ENCODE data around the gene ZNF385B. TPM values are rescaled to one million over a fixed set of nuclear protein-coding genes. Genes with fewer than 3 reads are reported as not detected.

The ZNF385B gene
- total and polyA plus RNA-seq, 4 experiments from 2014 or later = not detected

GRCh38 chr2:179513181-179513580 lies 348.2 kb downstream of the ZNF385B start:
- POLR2A ChIA-PET (ENCODE audit: partially characterized antibody) = no interaction called here
- H3K36me3 ChIP-seq (ENCODE audit: insufficient read depth, low read length) = no peaks in the 10 kb centered on the region
- H3K4me1 ChIP-seq (ENCODE audit: insufficient read depth, low read length) = no peaks in the 10 kb centered on the region
- Mint-ChIP-seq H3K4me3 (no peak overlapping the region), H3K27me3 (peaks cover 0 to 5% of the 10 kb centered on the region in 2 donors), H3K4me1 (no peaks in the 10 kb centered on the region), H3K9me3 (peaks cover 0 to 2% (median 0%) of the 10 kb centered on the region in 8 donors), H3K27ac (no peak overlapping the region), H3K36me3 (no peaks in the 10 kb centered on the region)
- intact Hi-C loops (cut with micrococcal nuclease) = no loop called here
- DNase-seq = no peak
- H3K27me3 ChIP-seq (ENCODE audit: insufficient read depth, low read length) = no peaks in the 10 kb centered on the region
- no peak overlapping the region for H3K27ac ChIP-seq (ENCODE audit: low read depth, low read length)
- CTCF ChIA-PET (ENCODE audit: partially characterized antibody) = no interaction called here
- no peaks in the 10 kb centered on the region for H3K9me3 ChIP-seq (ENCODE audit: control insufficient read depth in 1 of 2, low read length in 2 of 2)
- H3K4me3 ChIP-seq (ENCODE audit: low read length in 2 of 2) = no peak overlapping the region

DNA sequence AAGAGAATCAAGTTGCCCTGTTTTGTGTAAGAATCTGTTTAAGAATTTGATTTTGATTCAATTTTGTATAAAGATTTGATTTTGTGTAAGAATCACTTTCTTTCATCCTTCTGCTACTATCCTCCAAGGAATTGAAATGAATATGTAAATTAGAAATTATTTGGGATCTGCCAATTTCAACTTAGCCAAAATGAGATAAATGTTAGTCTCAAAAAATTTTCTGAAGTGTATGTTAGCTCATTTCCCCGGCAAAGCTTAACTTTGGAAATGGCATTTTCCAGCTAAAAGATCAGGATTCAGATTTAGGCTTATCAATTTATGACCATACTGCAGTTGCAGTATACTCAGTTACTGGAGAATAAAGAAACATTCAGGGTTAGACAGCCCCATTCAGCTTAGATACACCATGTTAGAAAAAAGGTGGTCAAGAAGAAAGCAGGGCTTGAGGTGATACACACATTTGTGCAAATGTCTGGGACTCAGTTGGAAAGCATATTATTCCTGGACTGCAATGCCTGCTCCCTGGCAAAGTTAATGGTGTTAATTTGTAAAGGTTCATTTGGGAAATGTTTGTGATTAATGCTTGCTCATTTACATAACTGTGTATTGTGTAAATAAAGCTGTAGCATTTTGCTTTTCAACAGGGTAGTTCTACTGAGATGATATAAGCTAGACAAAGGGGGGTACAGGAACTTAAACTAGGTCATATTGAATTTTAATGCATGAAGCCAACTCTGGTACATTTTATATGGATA lies 349.0 kb downstream of the ZNF385B start:
- no peak overlapping the region for H3K27ac Mint-ChIP-seq
- no peaks in the 10 kb centered on the region for H3K36me3 Mint-ChIP-seq
- H3K9me3 Mint-ChIP-seq = peaks cover 0 to 2% (median 0%) of the 10 kb centered on the region in 8 donors

GRCh38 chr2:179511105-179511789 lies 350.2 kb downstream of the ZNF385B start:
- no peaks in the 10 kb centered on the region for H3K4me1 Mint-ChIP-seq
- no peak overlapping the region for H3K4me3 ChIP-seq (ENCODE audit: low read length in 2 of 2)
- no peaks in the 10 kb centered on the region for H3K4me1 ChIP-seq (ENCODE audit: insufficient read depth, low read length)
- no peak overlapping the region for H3K27ac Mint-ChIP-seq
- POLR2A ChIA-PET (ENCODE audit: partially characterized antibody) = no interaction called here
- peaks cover 0 to 5% of the 10 kb centered on the region in 2 donors for H3K27me3 Mint-ChIP-seq
- H3K9me3 Mint-ChIP-seq = peaks cover 0 to 2% (median 0%) of the 10 kb centered on the region in 8 donors
- H3K4me3 Mint-ChIP-seq = no peak overlapping the region
- H3K36me3 ChIP-seq (ENCODE audit: insufficient read depth, low read length) = no peaks in the 10 kb centered on the region
- H3K36me3 Mint-ChIP-seq = no peaks in the 10 kb centered on the region
- CTCF ChIA-PET (ENCODE audit: partially characterized antibody) = no interaction called here
- no peak overlapping the region for H3K27ac ChIP-seq (ENCODE audit: low read depth, low read length)
- no peaks in the 10 kb centered on the region for H3K27me3 ChIP-seq (ENCODE audit: insufficient read depth, low read length)
- intact Hi-C loops (cut with micrococcal nuclease) = no loop called here
- no peak for DNase-seq
- H3K9me3 ChIP-seq (ENCODE audit: control insufficient read depth in 1 of 2, low read length in 2 of 2) = no peaks in the 10 kb centered on the region

More for the DNA sequence above, 349.0 kb downstream of the ZNF385B start:
- DNase-seq = no peak
- Histone ChIP-seq H3K36me3 (ENCODE audit: insufficient read depth, low read length) (no peaks in the 10 kb centered on the region), H3K27ac (ENCODE audit: low read depth, low read length) (no peak overlapping the region), H3K9me3 (ENCODE audit: control insufficient read depth in 1 of 2, low read length in 2 of 2) (no peaks in the 10 kb centered on the region), H3K27me3 (ENCODE audit: insufficient read depth, low read length) (no peaks in the 10 kb centered on the region), H3K4me3 (ENCODE audit: low read length in 2 of 2) (no peak overlapping the region), H3K4me1 (ENCODE audit: insufficient read depth, low read length) (no peaks in the 10 kb centered on the region)
- Mint-ChIP-seq H3K27me3 (peaks cover 0 to 5% of the 10 kb centered on the region in 2 donors), H3K4me1 (no peaks in the 10 kb centered on the region), H3K4me3 (no peak overlapping the region)
- ChIA-PET CTCF (ENCODE audit: partially characterized antibody) (no interaction called here), POLR2A (ENCODE audit: partially characterized antibody) (no interaction called here)
- intact Hi-C loops (cut with micrococcal nuclease) = no loop called here

DNA sequence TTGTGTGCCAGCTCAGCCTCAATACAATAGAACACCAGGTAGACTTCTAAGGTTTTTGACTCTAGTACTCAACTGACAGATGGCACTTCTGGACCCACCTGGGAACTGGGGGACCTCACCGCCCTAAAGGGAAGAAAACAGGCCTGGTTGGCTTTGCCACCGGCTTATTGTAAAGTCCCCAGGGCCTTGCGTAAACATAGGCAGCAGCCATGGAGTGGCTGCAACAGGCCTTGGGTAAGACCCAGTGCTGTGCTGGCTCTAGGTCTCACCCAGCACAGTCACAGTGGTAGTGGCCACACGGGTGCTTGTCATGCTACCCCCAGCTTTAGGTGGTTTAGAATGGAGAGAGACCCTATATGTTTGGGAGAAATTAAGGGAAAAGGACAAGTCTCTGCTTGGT lies 366.1 kb downstream of the ZNF385B start:
- Mint-ChIP-seq H3K9me3 (peaks cover 0 to 14% (median 8%) of the 10 kb centered on the region in 8 donors), H3K27me3 (peaks cover 3 to 4% of the 10 kb centered on the region in 2 donors), H3K4me1 (no peaks in the 10 kb centered on the region), H3K27ac (no peak overlapping the region), H3K36me3 (no peaks in the 10 kb centered on the region), H3K4me3 (no peak overlapping the region)
- H3K4me1 ChIP-seq (ENCODE audit: insufficient read depth, low read length) = no peaks in the 10 kb centered on the region
- H3K27me3 ChIP-seq (ENCODE audit: insufficient read depth, low read length) = no peaks in the 10 kb centered on the region
- no peaks in the 10 kb centered on the region for H3K9me3 ChIP-seq (ENCODE audit: control insufficient read depth in 1 of 2, low read length in 2 of 2)
- POLR2A ChIA-PET (ENCODE audit: partially characterized antibody) = no interaction called here
- intact Hi-C loops (cut with micrococcal nuclease) = no loop called here
- H3K27ac ChIP-seq (ENCODE audit: low read depth, low read length) = no peak overlapping the region
- DNase-seq = no peak
- CTCF ChIA-PET (ENCODE audit: partially characterized antibody) = no interaction called here
- no peaks in the 10 kb centered on the region for H3K36me3 ChIP-seq (ENCODE audit: insufficient read depth, low read length)
- no peak overlapping the region for H3K4me3 ChIP-seq (ENCODE audit: low read length in 2 of 2)

- Mint-ChIP-seq H3K27me3 (no peaks in the 10 kb centered on the region), H3K9me3 (no peaks in the 10 kb centered on the region), H3K4me1 (no peaks in the 10 kb centered on the region), H3K27ac (peak overlapping the region in 1 of 7 donors; percentile 20), H3K4me3 (no peak overlapping the region), H3K36me3 (no peaks in the 10 kb centered on the region)
- H3K27me3 ChIP-seq (ENCODE audit: insufficient read depth, low read length) = no peaks in the 10 kb centered on the region
- ChIA-PET POLR2A (ENCODE audit: partially characterized antibody) (no interaction called here), CTCF (ENCODE audit: partially characterized antibody) (no interaction called here)
- H3K27ac ChIP-seq (ENCODE audit: low read depth, low read length) = no peak overlapping the region
- H3K4me1 ChIP-seq (ENCODE audit: insufficient read depth, low read length) = no peaks in the 10 kb centered on the region
- H3K9me3 ChIP-seq (ENCODE audit: control insufficient read depth in 1 of 2, low read length in 2 of 2) = no peaks in the 10 kb centered on the region
- DNase-seq = no peak
- H3K36me3 ChIP-seq (ENCODE audit: insufficient read depth, low read length) = no peaks in the 10 kb centered on the region
- no peak overlapping the region for H3K4me3 ChIP-seq (ENCODE audit: low read length in 2 of 2)
- intact Hi-C loops (cut with micrococcal nuclease) = no loop called here
Measured at GRCh38 chr2:179488563-179488962, 372.8 kb downstream of the ZNF385B start.

- DNase-seq = no peak
- intact Hi-C loops (cut with micrococcal nuclease) = no loop called here
- H3K4me3 Mint-ChIP-seq = no peak overlapping the region
- H3K4me3 ChIP-seq (ENCODE audit: low read length in 2 of 2) = no peak overlapping the region
- no peaks in the 10 kb centered on the region for H3K4me1 Mint-ChIP-seq
- no peak overlapping the region for H3K27ac Mint-ChIP-seq
- no peaks in the 10 kb centered on the region for H3K4me1 ChIP-seq (ENCODE audit: insufficient read depth, low read length)
- POLR2A ChIA-PET (ENCODE audit: partially characterized antibody) = no interaction called here
- no peaks in the 10 kb centered on the region for H3K27me3 Mint-ChIP-seq
- H3K9me3 Mint-ChIP-seq = no peaks in the 10 kb centered on the region
- no peaks in the 10 kb centered on the region for H3K36me3 Mint-ChIP-seq
- CTCF ChIA-PET (ENCODE audit: partially characterized antibody) = no interaction called here
- no peak overlapping the region for H3K27ac ChIP-seq (ENCODE audit: low read depth, low read length)
- no peaks in the 10 kb centered on the region for H3K36me3 ChIP-seq (ENCODE audit: insufficient read depth, low read length)
- no peaks in the 10 kb centered on the region for H3K9me3 ChIP-seq (ENCODE audit: control insufficient read depth in 1 of 2, low read length in 2 of 2)
- H3K27me3 ChIP-seq (ENCODE audit: insufficient read depth, low read length) = no peaks in the 10 kb centered on the region
Measured at GRCh38 chr2:179487010-179487731, 374.2 kb downstream of the ZNF385B start.

GRCh38 chr2:179483131-179483530 lies 378.3 kb downstream of the ZNF385B start:
- CTCF ChIA-PET (ENCODE audit: partially characterized antibody) = no interaction called here
- no peaks in the 10 kb centered on the region for H3K27me3 Mint-ChIP-seq
- H3K9me3 ChIP-seq (ENCODE audit: control insufficient read depth in 1 of 2, low read length in 2 of 2) = no peaks in the 10 kb centered on the region
- H3K36me3 Mint-ChIP-seq = no peaks in the 10 kb centered on the region
- POLR2A ChIA-PET (ENCODE audit: partially characterized antibody) = no interaction called here
- H3K27ac ChIP-seq (ENCODE audit: low read depth, low read length) = no peak overlapping the region
- H3K27me3 ChIP-seq (ENCODE audit: insufficient read depth, low read length) = no peaks in the 10 kb centered on the region
- no peak for DNase-seq
- no peak overlapping the region for H3K4me3 Mint-ChIP-seq
- intact Hi-C loops (cut with micrococcal nuclease) = no loop called here
- no peaks in the 10 kb centered on the region for H3K9me3 Mint-ChIP-seq
- H3K27ac Mint-ChIP-seq = no peak overlapping the region
- H3K4me1 ChIP-seq (ENCODE audit: insufficient read depth, low read length) = no peaks in the 10 kb centered on the region
- H3K4me3 ChIP-seq (ENCODE audit: low read length in 2 of 2) = no peak overlapping the region
- H3K36me3 ChIP-seq (ENCODE audit: insufficient read depth, low read length) = no peaks in the 10 kb centered on the region
- H3K4me1 Mint-ChIP-seq = no peaks in the 10 kb centered on the region

Data from CD4-positive, alpha-beta memory T cell (primary cell).